HFFc6 (cell line): Measurements from ENCODE around the gene PTPN13. TPM values are rescaled to one million over a fixed set of nuclear protein-coding genes. Genes with fewer than 3 reads are reported as not detected.
A peak's percentile ranks its signal among the peaks of the same experiment; 100 is the strongest.

Experiments used
- DNase-seq: peaks from one replicate; pipeline ENCODE4 v3.0.0-alpha.2; 2018
- H3K27ac Mint-ChIP-seq: 2 replicates; pipeline ENCODE4 v1.8.0; 2020; ENCODE audit warnings: mild to moderate bottlenecking, mixed read lengths
- H3K27me3 Mint-ChIP-seq: 2 replicates; pipeline ENCODE4 v1.8.0; 2021; ENCODE audit warnings: mild to moderate bottlenecking, moderate library complexity, mixed read lengths; ENCODE audit not compliant: insufficient read depth
- H3K36me3 Mint-ChIP-seq: 2 replicates; pipeline ENCODE4 v1.8.0; 2021; ENCODE audit warnings: low read depth, mixed read lengths
- H3K4me1 Mint-ChIP-seq: 2 replicates; pipeline ENCODE4 v1.8.0; 2020; ENCODE audit warnings: low read depth, mixed read lengths
- H3K4me3 Mint-ChIP-seq: 2 replicates; pipeline ENCODE4 v1.8.0; 2020; ENCODE audit warnings: mild to moderate bottlenecking, moderate library complexity, mixed read lengths
- H3K9me3 Mint-ChIP-seq: 2 replicates; pipeline ENCODE4 v1.8.0; 2020; ENCODE audit warnings: mild to moderate bottlenecking, mixed read lengths
- CTCF ChIP-seq: fragments of 200-600 bp; sonication (generic); IDR thresholded peaks from 2 replicates; pipeline ENCODE4 v1.5.0; 2021; ENCODE audit warnings: antibody characterized with exemption, mild to moderate bottlenecking
- total RNA-seq, 6 experiments: library from RNA; stranded (reverse); fragmentation: NEBNext Ultra II Directional; extraction: Animal tissue kit (Norgen Biotek cat#: 25700); gene quantifications; 2 replicates in 1 of 6; 3 replicates in 5 of 6; pipeline ENCODE4 v1.2.3, GENCODE V29; 2021

Gene PTPN13
- total RNA-seq, 6 experiments from 2014 or later = 48.2 to 65.7 (median 58.1) TPM

- peaks cover 25% of the 10 kb centered on the region for H3K4me1 Mint-ChIP-seq
- DNase-seq = no peak
- TF ChIP-seq CTCF = no peak
- no peaks in the 10 kb centered on the region for H3K9me3 Mint-ChIP-seq
- no peaks in the 10 kb centered on the region for H3K27me3 Mint-ChIP-seq
- H3K27ac Mint-ChIP-seq = no peak overlapping the region
- H3K4me3 Mint-ChIP-seq = no peak overlapping the region
- H3K36me3 Mint-ChIP-seq = no peaks in the 10 kb centered on the region
Measured at GRCh38 chr4:86587381-86588140, 6.6 kb upstream of the PTPN13 start.

- Mint-ChIP-seq H3K27ac (peak overlapping the region; percentile 99), H3K4me3 (peak overlapping the region; percentile 96), H3K9me3 (no peaks in the 10 kb centered on the region)
Measured at GRCh38 chr4:86592553-86593249, 1.4 kb upstream of the PTPN13 start.

GRCh38 chr4:86594559-86595425 lies 677 bp downstream of the PTPN13 start:
- H3K9me3 Mint-ChIP-seq = no peaks in the 10 kb centered on the region
- H3K36me3 Mint-ChIP-seq = no peaks in the 10 kb centered on the region; the same call in 1 of the 2 replicates
- peak overlapping the region; percentile 99 for H3K27ac Mint-ChIP-seq
- peak overlapping the region; percentile 96 for H3K4me3 Mint-ChIP-seq
- peak; percentile 56 for TF ChIP-seq CTCF
- peaks cover 52% of the 10 kb centered on the region for H3K4me1 Mint-ChIP-seq
- peak; percentile 89 for DNase-seq
- peaks cover 5% of the 10 kb centered on the region; the same call in 1 of the 2 replicates for H3K27me3 Mint-ChIP-seq

More at GRCh38 chr4:86592553-86593249, 1.4 kb upstream of the PTPN13 start:
- no peaks in the 10 kb centered on the region for H3K36me3 Mint-ChIP-seq
- TF ChIP-seq CTCF = no peak
- peaks cover 42% of the 10 kb centered on the region for H3K4me1 Mint-ChIP-seq
- peaks cover 5% of the 10 kb centered on the region; the same call in 1 of the 2 replicates for H3K27me3 Mint-ChIP-seq
- DNase-seq = peak; percentile 23

GRCh38 chr4:86595426-86595805 lies 1.3 kb downstream of the PTPN13 start:
- DNase-seq = peak; percentile 50
- Mint-ChIP-seq H3K4me1 (peaks cover 59% of the 10 kb centered on the region), H3K4me3 (peak overlapping the region; percentile 96), H3K27me3 (peaks cover 5% of the 10 kb centered on the region; the same call in 1 of the 2 replicates), H3K9me3 (no peaks in the 10 kb centered on the region), H3K36me3 (no peaks in the 10 kb centered on the region; the same call in 1 of the 2 replicates), H3K27ac (peak overlapping the region; percentile 99)
- no peak for TF ChIP-seq CTCF

GRCh38 chr4:86596807-86597206 lies 2.7 kb downstream of the PTPN13 start:
- peak; percentile 16 for DNase-seq
- H3K27ac Mint-ChIP-seq = peak overlapping the region; percentile 99; the same call in 1 of the 2 replicates
- no peaks in the 10 kb centered on the region; the same call in 1 of the 2 replicates for H3K36me3 Mint-ChIP-seq
- peak overlapping the region; percentile 96 for H3K4me3 Mint-ChIP-seq
- peaks cover 5% of the 10 kb centered on the region; the same call in 1 of the 2 replicates for H3K27me3 Mint-ChIP-seq
- TF ChIP-seq CTCF = no peak
- no peaks in the 10 kb centered on the region for H3K9me3 Mint-ChIP-seq
- peaks cover 70% of the 10 kb centered on the region for H3K4me1 Mint-ChIP-seq
